HG02973 (cell line): ENCODE results near the gene ARF5.

ENCODE experiments used
- ATAC-seq: cut with Tn5 transposase; IDR thresholded peaks from one replicate; pipeline ENCODE4 v1.9.1; 2021; ENCODE audit warnings: moderate library complexity; ENCODE audit not compliant: unreplicated experiment

The ARF5 gene

DNA sequence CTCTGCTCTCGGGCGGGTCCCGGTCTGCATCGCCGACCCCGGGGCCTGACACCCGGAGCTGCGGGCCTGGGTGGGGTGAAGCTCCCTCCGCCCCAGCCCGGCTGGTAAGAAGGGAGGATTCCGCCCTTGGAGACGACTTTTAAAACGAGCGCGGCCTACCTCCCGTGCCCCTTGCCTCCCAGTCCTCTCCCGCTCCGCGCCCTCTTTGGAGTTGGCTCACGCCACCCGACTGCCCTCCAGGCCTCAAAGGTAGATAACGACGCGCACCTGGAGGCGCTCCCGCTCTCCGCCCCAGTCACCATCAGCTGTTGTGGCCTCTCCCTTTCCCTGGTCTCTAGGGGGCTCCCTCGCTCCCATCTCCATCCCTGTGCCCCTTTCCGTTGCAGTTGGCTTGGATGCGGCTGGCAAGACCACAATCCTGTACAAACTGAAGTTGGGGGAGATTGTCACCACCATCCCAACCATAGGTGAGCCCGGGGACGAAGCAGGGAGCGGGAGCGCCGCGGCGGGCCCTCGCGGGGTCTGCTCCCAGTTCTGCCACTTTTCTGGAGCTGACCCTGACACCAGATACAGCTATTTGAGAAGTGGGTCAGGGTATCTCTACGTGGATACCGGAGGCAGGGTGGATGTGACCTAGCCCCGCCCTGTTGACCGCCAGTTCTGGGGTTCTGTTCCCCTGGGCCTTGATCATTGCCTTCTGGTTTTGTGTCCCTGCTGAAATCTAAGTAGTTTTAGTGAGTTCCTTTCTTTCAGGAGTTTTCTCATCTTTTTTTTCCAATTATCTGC is 679 bp downstream of the ARF5 start:
- ATAC-seq = peak; percentile 9

DNA sequence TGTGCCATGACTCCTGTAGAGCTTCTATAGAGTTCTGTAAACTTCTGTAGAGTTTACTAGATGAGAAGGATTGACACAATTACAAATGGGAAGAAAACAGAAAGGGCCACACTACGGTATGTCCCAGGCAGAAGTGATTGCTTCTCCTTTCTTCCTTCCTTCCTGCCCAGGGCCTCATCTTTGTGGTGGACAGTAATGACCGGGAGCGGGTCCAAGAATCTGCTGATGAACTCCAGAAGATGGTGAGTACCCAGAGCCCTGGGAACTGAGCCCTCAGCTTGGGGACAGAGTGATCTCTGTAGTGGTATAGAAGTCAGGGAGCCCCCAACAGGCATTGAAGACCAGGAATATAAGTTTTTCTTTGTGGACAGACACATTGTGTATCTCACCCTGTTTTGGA is 1.7 kb downstream of the ARF5 start:
- ATAC-seq = no peak

DNA sequence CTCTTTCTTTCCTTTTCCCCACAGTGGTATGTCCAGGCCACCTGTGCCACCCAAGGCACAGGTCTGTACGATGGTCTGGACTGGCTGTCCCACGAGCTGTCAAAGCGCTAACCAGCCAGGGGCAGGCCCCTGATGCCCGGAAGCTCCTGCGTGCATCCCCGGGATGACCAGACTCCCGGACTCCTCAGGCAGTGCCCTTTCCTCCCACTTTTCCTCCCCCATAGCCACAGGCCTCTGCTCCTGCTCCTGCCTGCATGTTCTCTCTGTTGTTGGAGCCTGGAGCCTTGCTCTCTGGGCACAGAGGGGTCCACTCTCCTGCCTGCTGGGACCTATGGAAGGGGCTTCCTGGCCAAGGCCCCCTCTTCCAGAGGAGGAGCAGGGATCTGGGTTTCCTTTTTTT is 3.0 kb downstream of the ARF5 start:
- no peak for ATAC-seq

DNA sequence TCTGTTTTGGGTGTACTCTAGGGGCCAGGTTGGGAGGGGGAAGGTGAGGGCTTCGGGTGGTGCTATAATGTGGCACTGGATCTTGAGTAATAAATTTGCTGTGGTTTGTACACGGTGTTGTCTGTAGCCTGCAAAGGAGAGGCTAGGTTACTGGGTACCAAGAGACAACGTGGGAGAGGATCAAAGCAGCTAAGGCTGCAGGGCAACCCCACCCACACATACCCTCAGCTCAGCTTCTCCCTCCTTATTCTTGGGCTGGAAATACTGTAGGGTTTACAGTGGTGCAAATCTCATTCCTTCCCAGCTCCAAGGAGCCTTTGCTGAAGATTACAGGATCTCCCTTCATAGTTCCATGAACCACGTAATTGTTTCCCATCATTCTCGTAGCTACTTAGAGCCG is 3.4 kb downstream of the ARF5 start:
- ATAC-seq = no peak

DNA sequence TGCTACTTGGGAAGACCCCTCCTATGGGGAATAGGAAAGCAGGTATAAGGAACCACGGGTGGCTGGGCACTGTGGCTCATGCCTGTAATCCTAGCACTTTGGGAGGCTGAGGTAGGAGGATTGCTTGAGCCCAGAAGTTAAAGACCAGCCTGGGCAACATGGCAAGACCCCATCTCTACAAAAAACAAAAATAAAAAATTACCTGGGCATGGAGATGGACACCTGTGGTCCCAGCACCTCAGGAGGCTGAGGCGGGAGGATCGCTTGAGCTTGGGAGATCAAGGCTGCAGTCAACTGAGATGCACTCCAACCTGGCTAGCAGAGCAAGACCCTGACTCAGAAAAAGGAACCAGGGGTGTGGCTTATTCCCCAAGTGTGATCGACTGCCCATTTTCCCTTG is 4.3 kb downstream of the ARF5 start:
- no peak for ATAC-seq

DNA sequence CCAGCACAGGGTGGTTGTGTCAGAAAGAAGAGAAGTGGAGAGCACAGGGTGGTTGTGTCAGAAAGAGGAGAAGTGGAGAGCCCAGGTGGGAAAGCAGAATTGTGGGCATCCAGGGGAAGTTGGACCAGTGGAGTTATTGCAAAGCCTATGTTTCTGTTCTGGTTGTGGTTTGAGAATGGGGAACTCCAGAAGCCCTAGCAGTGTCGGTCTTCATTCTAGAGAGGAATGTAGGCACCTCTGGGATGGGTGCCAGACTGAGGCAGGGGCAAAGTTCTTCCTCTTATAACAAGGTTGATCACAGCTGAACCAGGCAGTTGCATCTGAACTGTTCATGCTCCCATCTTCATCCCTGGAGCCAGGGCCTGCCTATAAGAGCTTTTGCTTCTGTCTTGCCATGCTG is 6.3 kb downstream of the ARF5 start:
- no peak for ATAC-seq

DNA sequence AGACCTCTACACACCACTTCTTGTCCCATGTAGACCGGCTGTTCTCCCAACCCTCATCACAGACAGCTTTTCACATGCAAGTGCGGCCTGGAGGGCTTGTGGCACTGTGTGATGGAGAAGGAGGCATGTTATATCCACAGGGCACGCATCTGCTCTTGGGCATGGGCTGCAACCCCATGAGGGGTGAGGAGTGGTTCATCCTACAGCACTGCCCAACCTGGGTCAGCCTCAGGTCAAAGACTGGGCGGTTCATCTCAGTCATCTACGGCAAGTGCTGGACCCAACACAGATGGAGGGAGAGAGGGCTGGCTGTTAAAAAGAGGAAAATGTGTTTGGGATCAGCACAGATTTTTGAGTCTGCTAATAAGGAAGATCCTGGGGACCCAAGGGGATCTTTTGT is 7.5 kb downstream of the ARF5 start:
- no peak for ATAC-seq

DNA sequence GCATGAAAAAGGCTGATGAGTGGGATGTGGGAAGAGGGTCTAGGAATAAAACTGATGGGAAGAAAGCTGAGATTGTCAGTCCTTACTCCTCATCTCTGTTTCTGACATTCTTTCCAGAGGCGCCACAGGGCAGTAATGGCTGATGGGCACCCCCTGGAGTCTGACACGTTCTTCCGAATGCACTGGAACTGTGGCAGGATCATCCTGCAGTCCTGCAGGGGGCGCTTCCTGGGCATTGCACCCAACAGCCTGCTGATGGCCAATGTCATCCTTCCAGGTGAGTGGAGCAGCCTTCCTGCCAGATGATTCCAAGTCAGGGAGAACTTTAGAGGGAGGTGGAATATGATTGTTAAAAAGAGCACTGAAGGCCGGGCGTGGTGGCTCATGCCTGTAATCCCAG is 10.1 kb downstream of the ARF5 start:
- ATAC-seq = no peak

DNA sequence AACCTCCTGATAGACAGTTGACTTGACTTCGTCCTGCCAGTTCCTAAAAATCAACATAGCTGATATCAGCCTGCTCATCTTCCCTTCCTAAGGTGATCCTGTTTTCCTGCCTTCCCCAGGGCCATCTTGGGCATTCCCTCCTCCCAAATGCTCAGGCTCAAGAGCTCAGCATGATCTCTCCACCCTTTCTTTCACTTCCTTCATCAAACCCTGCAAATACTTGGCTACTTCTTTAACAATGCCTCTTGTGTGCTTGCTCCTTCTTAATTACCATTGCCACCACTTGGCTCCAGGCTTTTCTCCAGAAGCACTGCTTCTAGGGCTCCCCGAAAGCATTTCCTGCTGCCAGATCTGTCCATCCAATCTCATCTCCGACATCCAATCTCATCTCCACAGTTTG is 12.7 kb downstream of the ARF5 start:
- ATAC-seq = no peak

DNA sequence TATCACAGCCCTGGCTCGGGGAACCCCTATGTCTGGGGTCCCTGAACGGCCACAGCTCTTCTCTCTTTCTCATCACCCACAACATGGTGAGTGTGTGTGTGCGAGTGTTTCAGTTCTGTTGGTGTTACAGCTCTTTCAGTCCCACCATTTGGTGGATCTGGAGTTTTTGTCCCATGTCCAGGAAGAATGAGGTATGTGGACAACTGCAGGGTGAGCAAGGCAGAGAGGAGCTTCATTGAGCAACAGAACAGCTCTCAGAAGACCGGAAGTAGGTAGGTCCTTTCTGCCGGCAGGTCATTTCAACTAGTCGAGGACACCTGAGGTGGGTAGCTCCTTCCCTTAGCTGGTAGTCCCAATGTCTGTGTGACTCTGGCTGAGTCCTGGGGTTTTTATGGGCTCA is 20.2 kb downstream of the ARF5 start:
- ATAC-seq = no peak

DNA sequence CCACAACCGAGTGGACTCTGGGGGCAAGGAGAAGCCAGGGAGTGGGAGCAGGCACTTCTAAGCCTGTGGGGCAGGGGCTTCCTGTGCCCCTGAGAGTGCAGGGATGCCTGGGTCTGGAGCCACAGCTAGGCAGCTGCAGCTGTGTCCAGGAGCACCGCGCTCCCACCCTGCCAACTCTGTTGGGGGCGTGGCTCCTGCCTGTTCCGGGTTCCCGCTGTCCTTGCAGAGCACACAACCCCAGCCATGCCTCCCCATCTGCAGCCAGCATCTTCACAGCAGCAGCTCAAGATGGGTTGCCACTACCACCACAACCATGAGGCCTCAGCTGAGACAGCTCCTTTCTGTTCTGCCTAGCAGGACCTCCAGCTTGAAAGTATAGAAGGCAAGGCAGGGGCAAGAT is 21.1 kb downstream of the ARF5 start:
- no peak for ATAC-seq

DNA sequence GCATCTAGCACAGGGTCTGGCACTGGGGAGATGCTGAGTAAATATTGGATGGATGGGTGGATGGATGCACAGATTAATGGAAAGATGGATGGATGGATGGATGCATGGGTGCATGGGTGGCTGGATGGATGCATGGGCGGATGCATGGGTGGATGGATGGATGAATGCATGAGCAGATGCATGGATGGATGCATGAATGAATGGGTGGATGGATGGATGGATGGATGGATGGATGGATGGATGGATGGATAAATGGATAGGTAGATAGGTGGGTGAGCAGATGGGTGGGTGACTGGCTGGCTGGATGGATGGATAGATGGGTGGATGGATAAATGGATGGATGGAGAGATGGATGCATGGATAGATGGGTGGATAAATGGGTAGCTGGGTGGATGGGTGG is 24.1 kb downstream of the ARF5 start:
- ATAC-seq = no peak

DNA sequence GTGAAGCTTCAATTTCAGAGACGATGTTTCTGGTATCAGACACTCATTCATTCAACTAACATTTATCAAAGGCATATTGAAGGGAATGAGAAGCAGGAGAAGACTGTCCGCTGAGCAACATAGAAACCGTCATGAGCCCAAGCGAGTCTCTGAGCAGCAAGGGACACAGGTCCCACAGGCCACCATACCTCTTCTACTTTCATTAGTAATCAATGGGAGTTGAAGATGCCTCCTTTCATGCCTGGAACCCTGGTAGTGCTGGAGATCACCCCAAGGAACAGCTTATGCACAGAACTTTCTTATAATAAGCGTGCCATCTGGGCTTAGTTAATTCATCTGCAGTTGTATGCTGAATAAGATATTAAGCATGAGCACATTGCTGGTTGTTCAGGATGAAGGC is 28.5 kb downstream of the ARF5 start:
- ATAC-seq = no peak

DNA sequence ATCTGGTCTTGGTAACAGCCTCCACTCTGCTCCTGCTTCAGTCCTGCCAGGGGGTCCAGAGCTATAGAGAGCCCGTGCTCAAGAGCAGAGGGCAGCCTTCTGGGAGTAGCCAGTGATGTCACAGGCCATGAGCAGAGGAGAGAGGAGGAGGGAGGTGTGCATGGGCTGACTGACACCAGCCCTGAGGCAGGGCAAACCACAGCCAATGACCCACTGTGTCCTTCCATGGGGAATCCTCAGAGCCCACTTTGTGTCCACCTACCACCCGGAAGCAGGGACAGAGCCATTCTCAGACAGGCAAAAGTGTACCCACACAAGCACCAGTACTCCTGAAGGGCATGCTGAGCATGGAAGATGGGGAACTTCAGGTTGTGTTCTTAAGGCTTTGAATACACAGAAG is 29.8 kb downstream of the ARF5 start, which contains the start of gene PAX4:
PAX4 (minus strand) TSS at position 101 of the 400 bp plus-strand sequence. CDS start 2,214 bp downstream, outside the sequence.
- no peak for ATAC-seq

DNA sequence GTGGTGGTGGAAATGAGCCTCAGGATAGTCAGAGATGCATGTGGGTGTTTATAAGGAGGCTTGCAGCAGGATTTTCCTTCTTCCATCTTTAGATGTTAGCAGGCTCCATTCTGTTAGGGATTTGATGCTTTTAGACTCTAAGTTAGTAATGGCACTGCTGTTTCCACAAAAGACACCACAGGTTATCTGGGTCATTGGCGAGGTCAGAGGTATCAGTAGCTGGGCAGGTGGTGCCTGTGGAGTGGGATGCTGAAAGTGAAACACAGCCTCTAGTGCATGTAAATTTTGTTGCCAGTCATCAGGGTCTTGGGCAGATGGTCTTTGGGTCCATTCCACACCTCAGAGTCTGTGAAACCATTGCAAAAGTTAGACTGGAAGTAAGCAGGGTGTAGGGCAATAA is 30.6 kb downstream of the ARF5 start:
- no peak for ATAC-seq

DNA sequence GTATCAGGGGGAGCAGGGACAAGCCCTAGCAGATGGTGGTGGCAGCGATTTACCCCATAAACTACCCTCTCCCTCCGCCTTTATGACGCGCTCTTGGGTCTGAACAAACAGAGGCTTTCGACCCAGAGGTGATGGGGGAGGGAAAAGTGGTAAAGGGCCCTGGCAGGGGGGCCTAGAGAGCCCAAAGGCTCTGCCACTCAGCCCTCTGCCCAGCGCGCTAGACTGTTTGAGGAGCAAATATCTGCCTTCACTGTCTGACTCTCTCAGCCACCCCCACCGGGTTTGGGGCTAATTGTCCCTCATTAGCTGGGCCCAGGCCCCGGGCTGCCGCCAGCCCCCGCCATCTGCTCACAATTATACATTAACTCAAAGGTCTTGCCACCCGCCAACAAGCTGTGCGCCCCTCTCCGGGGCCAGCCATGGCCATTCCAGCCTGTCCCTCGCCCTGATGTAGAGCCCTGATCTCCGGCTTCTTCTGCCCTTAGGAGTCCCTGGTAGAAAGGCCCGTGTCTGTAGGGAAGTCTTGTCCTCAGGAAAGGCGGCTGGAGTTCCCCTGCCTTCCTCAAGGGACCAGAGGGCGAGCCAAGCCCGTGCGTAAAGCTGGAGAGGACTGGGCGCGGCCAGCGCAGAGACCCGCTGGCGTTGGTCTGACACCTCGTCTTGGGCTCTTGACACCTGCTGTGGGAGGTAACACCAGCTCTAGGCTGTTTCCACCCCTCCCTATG is 31.6 kb downstream of the ARF5 start:
- ATAC-seq = no peak

DNA sequence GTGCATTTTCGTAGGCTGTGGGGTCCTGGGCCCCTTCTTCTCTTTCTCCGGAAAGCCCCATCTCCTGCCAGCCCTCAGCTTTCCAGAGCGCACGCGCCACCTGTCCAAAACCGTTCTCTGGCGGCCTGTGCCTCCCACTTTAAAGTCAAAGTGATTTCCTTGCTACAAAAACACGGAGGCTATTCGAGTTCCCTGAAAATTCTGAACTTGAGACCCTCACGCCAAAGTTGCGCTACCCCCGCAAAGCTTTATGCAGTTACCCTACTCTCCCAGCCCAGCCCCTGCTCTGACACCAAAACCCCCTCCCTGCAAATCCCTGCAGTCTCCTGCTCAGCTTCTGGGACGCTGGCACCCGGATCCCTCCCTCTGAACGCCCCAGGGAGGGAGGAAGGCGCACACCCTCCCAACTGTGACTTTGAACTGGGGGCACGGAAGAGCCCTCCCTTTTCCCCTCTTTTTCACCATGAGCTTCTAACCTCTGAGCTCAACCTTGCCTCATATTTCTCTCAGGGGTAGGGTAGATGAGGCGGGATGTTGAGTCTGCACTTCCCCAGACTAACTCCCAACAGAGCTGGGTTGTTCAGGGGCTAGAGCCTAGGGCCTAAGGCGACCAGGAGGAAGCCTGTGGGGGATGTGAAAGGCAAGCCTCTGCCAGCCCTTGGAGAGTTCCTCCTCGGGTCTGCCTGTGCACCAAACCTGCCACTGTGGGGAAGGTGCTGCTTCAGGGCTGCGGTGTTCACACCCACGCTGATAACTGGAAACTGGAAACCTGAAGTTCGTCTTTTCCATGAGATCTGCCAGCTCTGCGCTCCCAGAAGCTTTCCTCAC is 32.4 kb downstream of the ARF5 start:
- no peak for ATAC-seq

DNA sequence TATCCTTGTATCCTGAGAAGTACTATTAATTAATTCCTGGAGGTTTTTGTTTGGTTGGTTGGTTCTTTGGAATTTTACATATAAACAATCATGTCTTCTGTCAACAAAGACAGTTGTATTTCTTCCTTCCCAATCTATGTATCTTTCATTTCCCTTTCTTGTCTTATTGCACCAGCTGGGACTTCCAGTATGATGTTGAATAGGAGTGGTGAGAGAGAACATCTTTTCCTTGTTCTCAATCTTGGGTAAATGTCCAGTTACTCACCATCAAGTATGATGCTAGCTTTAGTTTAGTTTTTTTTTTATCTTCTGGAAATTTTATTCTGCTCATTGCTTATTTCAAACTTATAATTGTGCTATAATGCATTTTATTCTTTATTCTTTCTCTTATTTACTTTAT is 37.1 kb downstream of the ARF5 start:
- no peak for ATAC-seq

DNA sequence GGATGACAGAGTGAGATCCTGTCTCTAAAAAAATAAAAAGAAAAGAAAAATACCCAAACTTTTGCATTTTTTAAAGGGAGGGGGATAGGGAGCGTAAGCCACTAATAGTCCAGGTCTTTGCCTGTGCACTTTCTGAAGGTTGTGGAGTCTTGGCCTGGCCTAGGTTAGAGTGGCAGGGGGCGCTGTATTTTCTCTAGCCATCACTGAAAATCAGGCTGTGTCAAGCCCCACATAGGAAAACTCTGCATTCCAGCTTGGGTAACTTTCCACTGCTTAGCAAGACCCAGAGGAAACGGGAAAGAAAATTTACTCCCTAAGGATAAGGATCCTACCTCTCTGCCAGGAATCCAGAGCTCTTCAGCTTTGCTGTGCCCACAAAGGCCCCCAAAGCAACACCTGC is 40.2 kb downstream of the ARF5 start:
- no peak for ATAC-seq

DNA sequence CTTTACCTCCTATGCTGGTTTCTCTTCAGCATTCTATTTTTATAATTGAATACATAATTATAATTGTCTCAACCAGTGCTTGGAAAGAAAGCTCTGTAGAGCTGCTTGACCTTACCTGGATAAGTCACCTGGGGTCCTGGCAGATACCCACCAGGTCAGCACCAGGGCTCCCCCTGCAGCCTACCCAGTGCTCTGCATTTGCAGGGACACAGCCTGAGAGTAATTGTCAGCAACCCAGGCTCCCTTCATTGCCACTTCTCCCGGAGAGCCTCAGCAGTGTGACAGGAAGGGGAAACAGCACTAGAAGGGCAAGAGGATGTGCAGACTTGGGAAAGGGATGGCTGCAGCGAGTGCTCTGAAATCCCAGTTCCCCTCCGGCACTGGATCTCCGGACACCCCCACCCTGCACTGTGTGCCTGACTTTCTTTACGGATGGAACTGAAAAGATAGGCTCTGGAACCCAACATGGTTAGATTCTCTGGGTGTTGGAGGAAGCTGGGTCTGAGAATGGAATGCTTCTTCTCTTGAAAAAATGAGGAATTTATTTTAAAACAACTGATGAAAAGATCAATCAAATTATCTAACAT is 41.1 kb downstream of the ARF5 start:
- peak; percentile 67 for ATAC-seq

DNA sequence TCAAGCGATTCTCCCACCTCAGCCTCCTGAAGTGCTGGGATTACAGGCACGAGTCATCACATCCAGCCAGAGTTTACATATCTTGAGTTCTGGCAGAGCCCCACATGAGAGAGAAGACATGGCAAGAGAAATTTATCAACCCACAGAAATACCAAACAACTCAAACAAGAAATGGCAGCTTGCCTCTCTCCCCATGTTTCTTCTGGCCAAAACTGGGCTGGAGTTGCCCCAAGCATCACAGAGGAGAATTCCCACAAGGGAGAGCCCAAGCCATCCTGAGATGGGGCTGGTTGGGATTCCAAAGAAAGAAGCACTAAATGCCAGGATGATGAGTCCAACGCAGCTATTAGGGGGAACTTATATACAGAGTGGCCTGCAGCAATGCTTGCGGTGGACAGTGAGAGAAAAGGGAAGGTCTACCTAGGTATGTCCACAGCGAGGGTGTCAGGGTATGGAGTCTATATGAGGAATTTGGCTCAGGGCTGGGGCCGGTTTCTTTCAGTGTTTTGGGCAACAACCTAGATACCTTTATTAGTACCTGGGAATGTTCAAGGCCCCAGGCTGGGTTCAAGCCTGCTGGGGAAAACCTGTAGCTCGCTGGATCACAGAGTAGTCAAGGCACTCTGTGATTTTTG is 44.2 kb downstream of the ARF5 start:
- no peak for ATAC-seq
